ENCODE results near the gene CCDC102B.

Gene CCDC102B

DNA sequence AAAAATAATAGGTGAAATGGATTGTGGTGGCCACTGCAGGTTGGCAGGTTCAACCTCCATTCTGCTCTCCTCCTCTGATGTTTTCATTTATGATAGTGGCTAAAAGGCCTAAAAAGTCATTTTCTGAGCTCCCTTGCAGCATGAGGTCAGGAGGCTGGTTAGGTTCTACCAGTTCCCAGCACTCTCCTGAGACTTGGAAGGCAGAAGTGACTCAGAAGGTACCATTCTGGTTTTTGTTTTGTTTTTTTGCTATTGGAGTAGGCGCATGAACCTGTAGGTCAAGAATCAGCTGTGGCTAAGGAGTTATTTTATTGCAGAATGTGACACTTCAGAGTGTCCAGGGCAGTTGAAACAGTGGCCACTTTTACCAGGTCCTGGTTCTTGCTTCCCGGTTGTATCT is 181.9 kb downstream of the CCDC102B start:
- no peak overlapping the region for H3K4me3 ChIP-seq (replicated peaks; ENCODE audit: insufficient read depth, low read length)
- DNase-seq (ENCODE audit: low read depth in 1 of 2, low spot score in 1 of 2): no peak
- H3K27ac ChIP-seq (replicated peaks): no peak overlapping the region
- TF ChIP-seq SPI1 (IDR thresholded peaks at IDR 0.05; ENCODE audit: borderline replicate concordance, low read depth) (no peak), POLR2AphosphoS5 (IDR thresholded peaks at IDR 0.05; ENCODE audit: low read depth) (no peak), GABPA (IDR thresholded peaks at IDR 0.05; ENCODE audit: low read depth) (no peak)
- TF ChIP-seq, protein P1, sequence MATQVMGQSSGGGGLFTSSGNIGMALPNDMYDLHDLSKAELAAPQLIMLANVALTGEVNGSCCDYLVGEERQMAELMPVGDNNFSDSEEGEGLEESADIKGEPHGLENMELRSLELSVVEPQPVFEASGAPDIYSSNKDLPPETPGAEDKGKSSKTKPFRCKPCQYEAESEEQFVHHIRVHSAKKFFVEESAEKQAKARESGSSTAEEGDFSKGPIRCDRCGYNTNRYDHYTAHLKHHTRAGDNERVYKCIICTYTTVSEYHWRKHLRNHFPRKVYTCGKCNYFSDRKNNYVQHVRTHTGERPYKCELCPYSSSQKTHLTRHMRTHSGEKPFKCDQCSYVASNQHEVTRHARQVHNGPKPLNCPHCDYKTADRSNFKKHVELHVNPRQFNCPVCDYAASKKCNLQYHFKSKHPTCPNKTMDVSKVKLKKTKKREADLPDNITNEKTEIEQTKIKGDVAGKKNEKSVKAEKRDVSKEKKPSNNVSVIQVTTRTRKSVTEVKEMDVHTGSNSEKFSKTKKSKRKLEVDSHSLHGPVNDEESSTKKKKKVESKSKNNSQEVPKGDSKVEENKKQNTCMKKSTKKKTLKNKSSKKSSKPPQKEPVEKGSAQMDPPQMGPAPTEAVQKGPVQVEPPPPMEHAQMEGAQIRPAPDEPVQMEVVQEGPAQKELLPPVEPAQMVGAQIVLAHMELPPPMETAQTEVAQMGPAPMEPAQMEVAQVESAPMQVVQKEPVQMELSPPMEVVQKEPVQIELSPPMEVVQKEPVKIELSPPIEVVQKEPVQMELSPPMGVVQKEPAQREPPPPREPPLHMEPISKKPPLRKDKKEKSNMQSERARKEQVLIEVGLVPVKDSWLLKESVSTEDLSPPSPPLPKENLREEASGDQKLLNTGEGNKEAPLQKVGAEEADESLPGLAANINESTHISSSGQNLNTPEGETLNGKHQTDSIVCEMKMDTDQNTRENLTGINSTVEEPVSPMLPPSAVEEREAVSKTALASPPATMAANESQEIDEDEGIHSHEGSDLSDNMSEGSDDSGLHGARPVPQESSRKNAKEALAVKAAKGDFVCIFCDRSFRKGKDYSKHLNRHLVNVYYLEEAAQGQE (IDR thresholded peaks at IDR 0.05; ENCODE audit: insufficient replicate concordance, low read depth): no peak
- TF ChIP-seq, protein P2, sequence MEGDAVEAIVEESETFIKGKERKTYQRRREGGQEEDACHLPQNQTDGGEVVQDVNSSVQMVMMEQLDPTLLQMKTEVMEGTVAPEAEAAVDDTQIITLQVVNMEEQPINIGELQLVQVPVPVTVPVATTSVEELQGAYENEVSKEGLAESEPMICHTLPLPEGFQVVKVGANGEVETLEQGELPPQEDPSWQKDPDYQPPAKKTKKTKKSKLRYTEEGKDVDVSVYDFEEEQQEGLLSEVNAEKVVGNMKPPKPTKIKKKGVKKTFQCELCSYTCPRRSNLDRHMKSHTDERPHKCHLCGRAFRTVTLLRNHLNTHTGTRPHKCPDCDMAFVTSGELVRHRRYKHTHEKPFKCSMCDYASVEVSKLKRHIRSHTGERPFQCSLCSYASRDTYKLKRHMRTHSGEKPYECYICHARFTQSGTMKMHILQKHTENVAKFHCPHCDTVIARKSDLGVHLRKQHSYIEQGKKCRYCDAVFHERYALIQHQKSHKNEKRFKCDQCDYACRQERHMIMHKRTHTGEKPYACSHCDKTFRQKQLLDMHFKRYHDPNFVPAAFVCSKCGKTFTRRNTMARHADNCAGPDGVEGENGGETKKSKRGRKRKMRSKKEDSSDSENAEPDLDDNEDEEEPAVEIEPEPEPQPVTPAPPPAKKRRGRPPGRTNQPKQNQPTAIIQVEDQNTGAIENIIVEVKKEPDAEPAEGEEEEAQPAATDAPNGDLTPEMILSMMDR (IDR thresholded peaks at IDR 0.05; ENCODE audit: insufficient read depth, low read length): no peak
- peaks cover 3% of the 10 kb centered on the region for H3K27me3 ChIP-seq (ENCODE audit: insufficient read depth, poor library complexity, severe bottlenecking)

DNA sequence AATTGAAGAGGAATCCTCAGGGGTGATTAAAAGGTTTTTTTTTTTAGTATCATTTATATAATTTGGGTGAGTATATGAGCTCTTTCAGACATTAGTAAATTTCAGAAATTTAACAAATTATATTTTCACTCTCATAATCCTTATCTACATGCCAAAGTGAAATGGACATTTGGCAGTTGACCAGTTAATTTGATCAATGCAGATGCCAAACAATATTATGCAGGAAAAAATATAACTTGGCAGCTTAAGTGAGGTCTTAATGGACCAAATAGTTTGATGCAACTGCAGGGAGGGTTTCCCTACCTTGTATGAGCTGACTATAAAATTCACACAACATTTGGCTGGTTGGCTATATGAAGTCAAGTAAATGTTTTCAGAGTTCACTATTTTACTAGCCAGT is 185.2 kb downstream of the CCDC102B start:
- Histone ChIP-seq H3K4me3 (replicated peaks; ENCODE audit: insufficient read depth, low read length) (no peak overlapping the region), H3K27me3 (ENCODE audit: insufficient read depth, poor library complexity, severe bottlenecking) (peaks cover 3% of the 10 kb centered on the region), H3K27ac (replicated peaks) (no peak overlapping the region)
- no peak for TF ChIP-seq GABPA (IDR thresholded peaks at IDR 0.05; ENCODE audit: low read depth)
- DNase-seq (ENCODE audit: low read depth in 1 of 2, low spot score in 1 of 2): no peak

DNA sequence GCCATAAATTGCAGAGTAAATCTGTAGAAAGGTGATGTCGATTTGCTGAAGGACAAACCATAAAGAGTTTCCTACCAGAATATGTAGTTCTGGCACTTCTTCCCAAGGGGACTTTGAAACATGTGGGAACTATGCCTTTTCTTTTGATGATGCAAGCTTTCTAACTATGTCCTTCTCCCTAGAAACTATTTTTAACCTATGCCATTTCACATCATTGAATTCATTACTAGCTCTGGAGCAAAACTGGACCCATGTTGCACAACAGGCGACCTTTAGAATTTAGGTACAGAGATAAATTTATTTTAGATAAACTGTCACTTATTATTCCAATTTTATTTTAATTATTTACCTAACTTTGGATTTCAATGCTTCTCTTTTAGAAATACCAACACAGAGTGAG is 186.5 kb downstream of the CCDC102B start:
- Histone ChIP-seq H3K27ac (replicated peaks) (no peak overlapping the region), H3K4me3 (replicated peaks; ENCODE audit: insufficient read depth, low read length) (no peak overlapping the region), H3K27me3 (ENCODE audit: insufficient read depth, poor library complexity, severe bottlenecking) (peaks cover 3% of the 10 kb centered on the region)
- TF ChIP-seq SPI1 (IDR thresholded peaks at IDR 0.05; ENCODE audit: borderline replicate concordance, low read depth) (no peak), POLR2AphosphoS5 (IDR thresholded peaks at IDR 0.05; ENCODE audit: low read depth) (no peak), GABPA (IDR thresholded peaks at IDR 0.05; ENCODE audit: low read depth) (no peak)
- TF ChIP-seq, protein P2 (IDR thresholded peaks at IDR 0.05; ENCODE audit: insufficient read depth, low read length): no peak
- TF ChIP-seq, protein P1 (IDR thresholded peaks at IDR 0.05; ENCODE audit: insufficient replicate concordance, low read depth): no peak
- no peak for DNase-seq (ENCODE audit: low read depth in 1 of 2, low spot score in 1 of 2)

DNA sequence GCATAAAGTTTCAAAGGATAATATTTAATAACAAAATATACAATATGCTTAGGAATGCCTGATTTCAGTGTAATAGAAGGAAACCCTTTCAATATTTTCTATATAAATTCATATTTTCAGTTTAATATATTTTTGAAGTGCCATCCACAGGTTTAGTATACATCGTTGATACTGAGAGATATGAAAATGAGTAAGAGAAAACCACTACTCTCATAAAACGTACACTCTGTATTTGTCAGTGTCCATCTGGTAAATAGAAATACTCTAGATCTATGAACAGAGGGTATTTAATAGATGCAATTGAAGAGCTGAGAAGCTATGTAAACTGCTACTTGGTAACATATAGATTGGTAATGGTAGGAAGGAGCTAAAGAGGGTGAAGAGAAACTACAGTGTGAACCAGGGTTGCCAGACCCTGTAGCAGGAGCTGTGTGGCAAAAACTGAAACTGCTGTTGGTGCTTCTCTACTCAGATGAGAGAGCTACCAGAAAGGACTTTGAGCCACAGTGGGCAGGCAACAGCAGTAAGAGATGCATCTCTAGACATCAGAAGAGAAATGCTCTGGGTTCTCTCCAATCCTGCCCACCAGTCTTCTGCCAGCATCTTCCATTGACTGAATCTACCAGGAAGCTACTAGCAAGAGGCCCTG is 187.4 kb downstream of the CCDC102B start:
- Histone ChIP-seq H3K27me3 (ENCODE audit: insufficient read depth, poor library complexity, severe bottlenecking) (peaks cover 3% of the 10 kb centered on the region), H3K4me3 (replicated peaks; ENCODE audit: insufficient read depth, low read length) (no peak overlapping the region), H3K27ac (replicated peaks) (no peak overlapping the region)
- no peak for DNase-seq (ENCODE audit: low read depth in 1 of 2, low spot score in 1 of 2)
- TF ChIP-seq, protein P2 (IDR thresholded peaks at IDR 0.05; ENCODE audit: insufficient read depth, low read length): no peak
- TF ChIP-seq SPI1 (IDR thresholded peaks at IDR 0.05; ENCODE audit: borderline replicate concordance, low read depth): no peak
- no peak for TF ChIP-seq POLR2AphosphoS5 (IDR thresholded peaks at IDR 0.05; ENCODE audit: low read depth)
- TF ChIP-seq, protein P1 (IDR thresholded peaks at IDR 0.05; ENCODE audit: insufficient replicate concordance, low read depth): no peak
- TF ChIP-seq GABPA (IDR thresholded peaks at IDR 0.05; ENCODE audit: low read depth): no peak
